ENCODE data around the gene DNAH10.

The DNAH10 gene

GRCh38 chr12:123948796-123949769, 187.0 kb downstream of the DNAH10 start:
- DNase-seq (ENCODE audit: low spot score) = no peak

- DNase-seq (ENCODE audit: low spot score) = no peak
These were observed 187.7 kb downstream of the DNAH10 start for GRCh38 chr12:123949770-123950165.

- no peak for DNase-seq (ENCODE audit: low spot score)
These were observed 188.6 kb downstream of the DNAH10 start for GRCh38 chr12:123950476-123951349.

GRCh38 chr12:123951467-123951866, 189.4 kb downstream of the DNAH10 start:
- no peak for DNase-seq (ENCODE audit: low spot score)

- no peak for DNase-seq (ENCODE audit: low spot score)
These were observed 189.9 kb downstream of the DNAH10 start for GRCh38 chr12:123952037-123952436.

- no peak for DNase-seq (ENCODE audit: low spot score)
These were observed 192.7 kb downstream of the DNAH10 start for GRCh38 chr12:123954647-123955350.

GRCh38 chr12:123956249-123956648, 194.1 kb downstream of the DNAH10 start:
- DNase-seq (ENCODE audit: low spot score) = no peak

GRCh38 chr12:123957196-123957595, 195.1 kb downstream of the DNAH10 start:
- DNase-seq (ENCODE audit: low spot score) = no peak

GRCh38 chr12:123958462-123958861, 196.4 kb downstream of the DNAH10 start:
- DNase-seq (ENCODE audit: low spot score) = no peak

GRCh38 chr12:123958876-123959275, 196.8 kb downstream of the DNAH10 start:
- DNase-seq (ENCODE audit: low spot score) = no peak

GRCh38 chr12:123960029-123960735, 198.1 kb downstream of the DNAH10 start:
- no peak for DNase-seq (ENCODE audit: low spot score)

GRCh38 chr12:123960856-123961255, 198.8 kb downstream of the DNAH10 start:
- no peak for DNase-seq (ENCODE audit: low spot score)

GRCh38 chr12:123961585-123962345, 199.7 kb downstream of the DNAH10 start:
- DNase-seq (ENCODE audit: low spot score) = no peak

- DNase-seq (ENCODE audit: low spot score) = no peak
These were observed 200.4 kb downstream of the DNAH10 start for GRCh38 chr12:123962513-123962912.

- no peak for DNase-seq (ENCODE audit: low spot score)
These were observed 201.7 kb downstream of the DNAH10 start for GRCh38 chr12:123963821-123964220.

GRCh38 chr12:123965382-123965781, 203.3 kb downstream of the DNAH10 start:
- no peak for DNase-seq (ENCODE audit: low spot score)

GRCh38 chr12:123966596-123966995, 204.5 kb downstream of the DNAH10 start:
- DNase-seq (ENCODE audit: low spot score) = no peak

- no peak for DNase-seq (ENCODE audit: low spot score)
These were observed 205.1 kb downstream of the DNAH10 start for GRCh38 chr12:123967121-123967586.

GRCh38 chr12:123971449-123971769, 209.3 kb downstream of the DNAH10 start:
- DNase-seq (ENCODE audit: low spot score) = no peak

GRCh38 chr12:123971770-123972456, 209.8 kb downstream of the DNAH10 start:
- DNase-seq (ENCODE audit: low spot score) = peak; percentile 71

Measured in D341Med (cell line).